MCF 10A (cell line): ENCODE measurements around the gene BAIAP2L2. TPM values are rescaled to one million over a fixed set of nuclear protein-coding genes. Genes with fewer than 3 reads are reported as not detected.

Source experiments
- BruUV-seq: library from RNA; stranded (reverse); fragments of 400-500 nt; replicated peaks from 2 replicates; lab custom pipeline; 2021; lab: Mats Ljungman, UMichigan
- CTCF ChIA-PET: fragments of 300-600 bp; sonication (Branson Sonifier 250); formaldehyde crosslinking; extraction: SDS; loops from one replicate; lab custom pipeline; 2021; ENCODE audit warnings: antibody characterized with exemption, inconsistent platforms; lab: Yijun Ruan, JAX
- POLR2A ChIA-PET: fragments of 300-600, 350-650 bp; sonication (Branson Sonifier 250); formaldehyde crosslinking; extraction: SDS; loops from one replicate; lab custom pipeline; 2020; ENCODE audit warnings: antibody characterized with exemption, inconsistent platforms; lab: Yijun Ruan, JAX
- DNase-seq: peaks from one replicate; pipeline ENCODE4 v3.0.0-alpha.2; 2018; ENCODE audit not compliant: unreplicated experiment
- H3K27ac Mint-ChIP-seq: one replicate; pipeline ENCODE4 v1.8.0; 2022; ENCODE audit warnings: mild to moderate bottlenecking, low read depth, mixed read lengths; ENCODE audit not compliant: unreplicated experiment
- H3K27me3 Mint-ChIP-seq: one replicate; pipeline ENCODE4 v1.8.0; 2022; ENCODE audit warnings: mixed read lengths; ENCODE audit not compliant: insufficient read depth, unreplicated experiment
- H3K36me3 Mint-ChIP-seq: one replicate; pipeline ENCODE4 v1.8.0; 2022; ENCODE audit warnings: mild to moderate bottlenecking, moderate library complexity, mixed read lengths; ENCODE audit not compliant: insufficient read depth, unreplicated experiment
- H3K4me1 Mint-ChIP-seq: one replicate; pipeline ENCODE4 v1.8.0; 2022; ENCODE audit warnings: mixed read lengths; ENCODE audit not compliant: insufficient read depth, unreplicated experiment
- H3K4me3 Mint-ChIP-seq: one replicate; pipeline ENCODE4 v1.8.0; 2022; ENCODE audit warnings: mild to moderate bottlenecking, moderate library complexity, mixed read lengths; ENCODE audit not compliant: unreplicated experiment
- H3K9me3 Mint-ChIP-seq: one replicate; pipeline ENCODE4 v1.8.0; 2022; ENCODE audit warnings: mixed read lengths; ENCODE audit not compliant: unreplicated experiment
- CTCF ChIP-seq: fragments of 200-600 bp; IDR thresholded peaks from one replicate; pipeline ENCODE4 v1.8.0; 2022; ENCODE audit warnings: antibody characterized with exemption, mild to moderate bottlenecking; ENCODE audit not compliant: unreplicated experiment
- intact Hi-C: fragments of 100-400 bp; cut with micrococcal nuclease; formaldehyde crosslinking; loops from 2 replicates; pipeline ENCODE4 v1.14.1; 2022
- total RNA-seq: library from RNA; stranded (reverse); gene quantifications from 2 replicates; pipeline ENCODE4 v1.2.3, GENCODE V29; 2022

The BAIAP2L2 gene
- total RNA-seq, 1 experiment from 2014 or later: 7.1 TPM

GRCh38 chr22:38074181-38075104 lies 36.0 kb downstream of the BAIAP2L2 start:
- intact Hi-C loops: no loop called here
- BruUV-seq: no TSS peak
- peaks cover 27% of the 10 kb centered on the region for H3K36me3 Mint-ChIP-seq
- H3K4me3 Mint-ChIP-seq: no peak overlapping the region
- no peaks in the 10 kb centered on the region for H3K27me3 Mint-ChIP-seq
- H3K9me3 Mint-ChIP-seq: no peaks in the 10 kb centered on the region
- ChIA-PET CTCF (interaction anchor here (1.2 kb wide), 1 partner anchor 24 kb away, joined by 4 read pairs; no protein-coding TSS in a partner anchor), POLR2A (interaction anchor here (0.6 kb wide), 2 partner anchors 167 to 323 kb away, joined by 3 read pairs; no protein-coding TSS in a partner anchor)
- H3K4me1 Mint-ChIP-seq: no peaks in the 10 kb centered on the region
- TF ChIP-seq CTCF: no peak
- DNase-seq: no peak
- H3K27ac Mint-ChIP-seq: no peak overlapping the region

GRCh38 chr22:38073150-38074130 lies 37.0 kb downstream of the BAIAP2L2 start:
- no peak for DNase-seq
- Mint-ChIP-seq H3K27me3 (no peaks in the 10 kb centered on the region), H3K36me3 (peaks cover 27% of the 10 kb centered on the region), H3K4me1 (no peaks in the 10 kb centered on the region), H3K27ac (no peak overlapping the region), H3K9me3 (no peaks in the 10 kb centered on the region), H3K4me3 (no peak overlapping the region)
- CTCF ChIA-PET: no interaction called here
- no TSS peak for BruUV-seq
- intact Hi-C loops: no loop called here
- POLR2A ChIA-PET: no interaction called here
- TF ChIP-seq CTCF: no peak

DNA sequence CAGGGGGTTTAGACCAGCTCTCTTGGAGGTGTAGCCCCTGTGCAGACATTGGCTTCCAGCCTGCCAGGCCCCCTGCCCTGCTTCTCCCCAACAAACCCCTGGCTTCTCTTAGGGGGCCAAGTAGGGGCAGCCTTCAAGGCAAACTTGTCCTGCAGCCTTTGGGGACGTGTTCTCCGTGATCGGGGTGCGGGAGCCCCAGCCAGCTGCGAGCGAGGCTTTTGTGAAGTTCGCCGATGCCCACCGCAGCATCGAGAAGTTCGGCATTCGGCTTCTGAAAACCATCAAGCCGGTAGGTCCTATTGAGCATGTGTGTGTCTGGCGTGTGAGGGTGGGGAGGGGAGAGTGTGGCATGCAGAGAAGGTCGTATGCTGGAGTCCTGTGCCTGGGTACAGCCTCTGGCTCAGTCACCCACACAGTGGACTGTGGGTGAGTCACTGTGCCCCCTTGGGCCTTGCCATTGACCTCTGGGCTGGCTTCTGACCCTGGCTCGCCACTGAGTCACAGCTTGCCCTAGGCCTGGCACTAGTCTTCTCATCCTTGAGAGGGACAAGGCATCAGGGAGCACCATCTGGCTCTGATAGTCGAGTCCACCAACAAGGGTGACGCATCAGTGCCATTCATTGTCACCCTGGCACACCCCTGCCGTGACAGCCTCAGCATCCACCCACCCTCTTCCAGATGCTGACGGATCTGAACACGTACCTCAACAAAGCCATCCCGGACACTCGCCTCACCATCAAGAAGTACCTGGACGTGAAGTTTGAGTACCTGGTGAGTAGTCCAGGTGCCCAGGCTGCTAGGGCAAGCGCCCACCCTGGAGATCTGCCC lies 37.9 kb downstream of the BAIAP2L2 start:
- no peak for TF ChIP-seq CTCF
- no peaks in the 10 kb centered on the region for H3K4me1 Mint-ChIP-seq
- H3K4me3 Mint-ChIP-seq: no peak overlapping the region
- BruUV-seq: no TSS peak
- H3K27ac Mint-ChIP-seq: no peak overlapping the region
- ChIA-PET CTCF (interaction anchor here (0.5 kb wide), 1 partner anchor 258 kb away, joined by 3 read pairs; no protein-coding TSS in a partner anchor), POLR2A (no interaction called here)
- no peak for DNase-seq
- no peaks in the 10 kb centered on the region for H3K9me3 Mint-ChIP-seq
- H3K36me3 Mint-ChIP-seq: peaks cover 34% of the 10 kb centered on the region
- no peaks in the 10 kb centered on the region for H3K27me3 Mint-ChIP-seq
- intact Hi-C loops: no loop called here
